GM12874 (cell line): ENCODE data around the gene UCP3.

Experiments used
- TF ChIP-seq, protein P1 (sequence below): IDR thresholded peaks from 2 replicates; pipeline ENCODE4 v1.5.1; 2011; ENCODE audit warnings: low read depth, mild to moderate bottlenecking, control low read depth, low read length, moderate library complexity; ENCODE audit not compliant: insufficient read depth

The UCP3 gene

DNA sequence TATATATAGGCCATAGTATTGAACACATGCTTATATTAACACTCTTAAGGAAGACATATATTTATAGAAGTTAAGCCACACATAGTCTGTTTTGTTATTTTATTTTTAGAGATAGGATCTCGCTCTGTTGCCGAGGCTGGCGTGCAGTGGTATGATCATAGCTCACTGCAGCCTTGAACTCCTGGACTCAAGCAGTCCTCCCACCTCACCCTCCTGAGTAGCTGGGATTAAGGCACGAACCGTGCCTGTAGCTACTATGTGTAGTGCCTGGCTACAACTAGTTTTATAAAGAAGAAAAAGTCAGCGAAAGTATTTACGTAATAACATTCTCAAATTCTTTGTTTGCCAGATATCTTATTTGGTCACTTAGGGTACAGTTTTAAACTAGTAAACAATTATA, 20.7 kb downstream of the UCP3 start:
- TF ChIP-seq, protein P1, sequence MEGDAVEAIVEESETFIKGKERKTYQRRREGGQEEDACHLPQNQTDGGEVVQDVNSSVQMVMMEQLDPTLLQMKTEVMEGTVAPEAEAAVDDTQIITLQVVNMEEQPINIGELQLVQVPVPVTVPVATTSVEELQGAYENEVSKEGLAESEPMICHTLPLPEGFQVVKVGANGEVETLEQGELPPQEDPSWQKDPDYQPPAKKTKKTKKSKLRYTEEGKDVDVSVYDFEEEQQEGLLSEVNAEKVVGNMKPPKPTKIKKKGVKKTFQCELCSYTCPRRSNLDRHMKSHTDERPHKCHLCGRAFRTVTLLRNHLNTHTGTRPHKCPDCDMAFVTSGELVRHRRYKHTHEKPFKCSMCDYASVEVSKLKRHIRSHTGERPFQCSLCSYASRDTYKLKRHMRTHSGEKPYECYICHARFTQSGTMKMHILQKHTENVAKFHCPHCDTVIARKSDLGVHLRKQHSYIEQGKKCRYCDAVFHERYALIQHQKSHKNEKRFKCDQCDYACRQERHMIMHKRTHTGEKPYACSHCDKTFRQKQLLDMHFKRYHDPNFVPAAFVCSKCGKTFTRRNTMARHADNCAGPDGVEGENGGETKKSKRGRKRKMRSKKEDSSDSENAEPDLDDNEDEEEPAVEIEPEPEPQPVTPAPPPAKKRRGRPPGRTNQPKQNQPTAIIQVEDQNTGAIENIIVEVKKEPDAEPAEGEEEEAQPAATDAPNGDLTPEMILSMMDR: no peak

DNA sequence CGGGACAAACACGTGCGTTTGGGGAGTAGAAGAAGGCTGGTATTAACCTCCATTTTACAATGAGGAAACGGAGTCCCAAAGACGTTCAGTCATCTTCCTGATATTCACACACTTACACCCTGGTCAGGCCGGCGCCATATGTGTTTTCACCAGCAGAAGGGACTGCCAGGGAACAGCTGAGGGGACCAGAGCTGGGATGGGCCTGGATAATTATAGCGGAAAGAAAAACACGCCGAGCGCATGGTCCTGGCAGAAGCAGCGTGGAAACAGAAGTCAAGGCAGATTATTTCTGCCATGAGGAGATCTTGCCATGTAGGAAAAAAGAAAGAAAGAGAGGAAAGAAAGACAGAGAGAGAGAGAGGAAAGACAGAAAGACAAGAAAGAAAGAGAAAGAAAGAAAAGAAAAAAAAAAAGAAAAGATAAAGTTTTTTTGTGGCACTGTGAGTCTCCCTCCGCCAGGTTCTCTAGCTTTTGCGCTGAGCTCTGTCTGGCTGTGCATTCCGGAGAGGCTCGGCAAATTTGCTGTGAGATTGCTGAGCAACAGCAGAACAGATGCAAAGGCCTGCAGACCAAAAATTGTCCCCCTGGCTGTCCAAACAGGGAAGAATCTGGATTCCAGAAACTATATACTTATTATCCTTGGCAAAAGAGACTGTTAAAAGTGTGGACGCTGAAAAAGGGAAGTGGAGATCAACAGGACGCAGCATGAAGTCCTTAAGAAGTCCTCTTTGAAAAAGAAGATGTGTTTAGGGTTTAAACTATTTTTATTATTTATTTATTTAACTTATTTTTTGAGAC, 24.9 kb downstream of the UCP3 start:
- TF ChIP-seq, protein P1: no peak

DNA sequence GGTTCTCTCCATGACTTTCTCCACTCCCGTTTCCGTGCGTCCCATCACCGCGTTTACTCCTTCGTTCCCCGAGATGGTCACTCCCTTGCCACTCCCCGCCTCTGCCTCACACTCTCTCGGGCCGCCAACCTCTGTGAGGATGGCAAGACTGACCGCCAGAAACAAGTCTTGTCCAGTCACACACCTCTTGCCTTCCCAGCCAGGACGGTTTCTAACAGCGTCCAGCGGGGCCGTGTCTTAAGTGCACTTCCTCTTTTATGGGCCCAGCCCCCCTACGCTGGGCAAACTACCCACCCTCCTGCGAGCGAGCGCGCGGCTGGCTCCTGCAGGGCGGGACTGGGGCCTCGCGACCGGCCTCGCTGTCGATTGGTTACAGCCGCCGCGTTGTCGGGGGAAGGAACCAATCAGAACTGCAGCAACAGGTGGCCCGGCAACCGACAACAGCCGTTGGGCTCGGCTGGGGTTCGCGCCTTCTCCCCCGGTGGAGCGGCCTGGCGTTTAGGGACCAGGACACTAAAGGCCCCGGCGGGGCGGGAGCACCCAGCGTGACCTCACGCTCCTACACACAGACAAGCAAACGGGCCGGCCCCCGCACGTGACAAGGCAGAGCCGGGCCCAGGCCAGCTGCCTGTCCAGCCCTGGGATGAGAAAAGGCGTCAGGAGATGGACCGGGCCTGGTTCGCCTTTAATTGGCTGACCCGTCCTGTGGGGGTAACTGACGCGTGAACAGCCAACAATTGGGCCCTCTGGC, 25.7 kb downstream of the UCP3 start:
- TF ChIP-seq, protein P1: no peak

DNA sequence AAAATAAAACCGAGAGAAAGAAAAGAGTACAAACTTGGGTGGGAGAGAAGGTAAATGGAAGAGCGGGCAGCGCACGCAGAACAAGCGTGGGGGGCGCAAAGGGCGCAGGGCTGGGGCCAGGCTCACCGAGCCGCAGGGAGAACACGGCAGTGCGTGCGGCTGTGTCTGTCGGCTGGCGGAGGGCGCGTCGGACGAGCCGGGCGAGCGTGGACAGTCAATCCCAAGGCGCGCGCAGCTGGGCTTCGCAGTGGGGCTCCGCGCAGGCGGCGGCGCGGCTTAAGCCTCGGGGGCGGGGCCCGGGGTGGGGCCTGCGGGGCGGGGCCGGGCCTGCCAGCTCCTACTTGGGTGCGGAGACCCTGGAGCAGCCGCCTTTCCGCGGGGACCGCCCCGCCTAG, 26.3 kb downstream of the UCP3 start, which contains the start of gene UCP2:
Gene UCP2, minus strand, starts transcription at position 249 of the 395 bp plus-strand sequence. CDS start 4,465 bp downstream, outside the sequence.
- TF ChIP-seq, protein P1: no peak

DNA sequence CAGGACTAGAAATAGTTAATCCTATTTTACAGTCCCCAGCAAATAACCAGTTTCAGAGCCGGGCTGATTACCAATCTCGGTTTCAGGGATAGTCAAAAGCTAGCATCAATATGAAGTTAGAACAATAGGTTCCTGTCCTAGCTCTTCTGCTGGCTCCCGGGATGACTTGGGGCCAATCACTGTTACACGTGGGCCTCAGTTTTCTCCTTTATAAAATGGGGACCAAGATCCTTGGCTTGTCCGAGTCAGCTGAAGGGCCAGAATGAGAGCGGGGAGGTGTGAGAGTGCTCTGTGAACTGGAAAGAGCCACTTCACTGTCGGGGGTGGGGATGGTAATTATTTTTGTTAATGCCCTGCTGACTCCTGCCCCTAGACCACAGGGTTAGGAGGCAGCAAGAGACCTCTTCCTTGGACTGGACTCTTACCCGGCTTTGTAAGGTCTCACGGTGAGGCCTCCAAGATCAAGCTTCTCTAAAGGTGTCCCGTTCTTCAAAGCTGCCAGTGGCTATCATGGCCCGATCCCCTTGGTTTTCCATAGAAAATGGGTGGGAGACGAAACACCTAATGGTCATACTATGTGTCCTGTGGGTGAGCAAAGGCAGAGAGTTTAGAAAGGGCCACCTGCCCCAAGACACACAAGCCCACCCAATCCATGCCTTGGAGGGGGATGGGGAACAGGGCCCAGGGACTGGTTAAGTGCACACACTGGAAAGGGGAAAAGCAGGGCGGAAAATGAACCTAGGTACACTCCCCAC, 27.7 kb downstream of the UCP3 start:
- TF ChIP-seq, protein P1: no peak

DNA sequence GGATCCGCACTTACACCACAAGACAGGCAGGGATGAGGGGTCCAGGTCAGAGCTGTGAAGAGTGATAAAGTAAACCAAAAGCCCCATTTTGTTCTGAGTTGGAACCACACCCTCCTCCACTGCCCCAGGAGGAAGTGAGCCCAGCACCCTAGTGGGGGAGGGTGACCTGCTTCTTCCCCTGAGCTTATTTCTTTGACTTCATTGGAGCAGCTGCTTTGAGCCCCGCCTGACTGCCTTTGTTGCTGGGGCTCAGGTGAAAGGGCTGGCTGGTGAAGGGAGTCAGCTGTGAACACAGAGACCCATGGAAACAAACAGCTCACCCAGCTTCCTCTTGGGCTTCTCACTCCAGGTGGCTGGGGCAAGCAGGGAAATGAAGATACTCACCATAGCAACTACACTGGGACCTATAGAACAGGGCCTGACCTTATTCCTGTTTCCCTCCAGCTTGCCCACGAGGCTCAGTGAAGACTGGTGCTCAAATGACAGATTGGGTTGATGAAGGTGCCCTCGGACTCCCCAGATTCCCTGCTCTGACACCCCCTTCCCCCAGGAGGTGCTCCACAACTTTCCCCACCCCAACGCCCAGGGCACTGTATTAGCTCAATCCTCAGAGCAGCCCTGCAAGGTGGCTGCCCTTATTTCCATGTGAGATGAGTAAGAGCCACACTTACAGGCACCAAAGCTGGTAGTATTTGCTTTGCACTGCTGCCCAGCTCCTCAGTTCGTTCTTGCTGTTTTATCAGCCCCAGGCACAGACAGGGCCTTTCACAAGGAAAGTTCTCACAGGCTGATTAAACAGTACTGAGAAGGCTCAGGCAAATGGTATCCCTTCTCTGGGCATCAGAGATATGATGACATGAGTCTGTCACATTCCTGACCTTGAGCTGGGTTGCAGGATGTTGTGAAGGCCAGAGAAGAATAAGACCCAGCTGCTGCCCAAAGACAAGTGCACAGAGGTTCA, 28.6 kb downstream of the UCP3 start:
- TF ChIP-seq, protein P1: no peak
